GM10847 (cell line): ENCODE measurements around the gene NOD2.

Experiments
- POLR2A ChIP-seq: IDR thresholded peaks from 2 replicates; pipeline ENCODE4 v1.6.1; 2011; ENCODE audit not compliant: insufficient read length; ENCODE audit errors: extremely low read depth

Gene NOD2

DNA sequence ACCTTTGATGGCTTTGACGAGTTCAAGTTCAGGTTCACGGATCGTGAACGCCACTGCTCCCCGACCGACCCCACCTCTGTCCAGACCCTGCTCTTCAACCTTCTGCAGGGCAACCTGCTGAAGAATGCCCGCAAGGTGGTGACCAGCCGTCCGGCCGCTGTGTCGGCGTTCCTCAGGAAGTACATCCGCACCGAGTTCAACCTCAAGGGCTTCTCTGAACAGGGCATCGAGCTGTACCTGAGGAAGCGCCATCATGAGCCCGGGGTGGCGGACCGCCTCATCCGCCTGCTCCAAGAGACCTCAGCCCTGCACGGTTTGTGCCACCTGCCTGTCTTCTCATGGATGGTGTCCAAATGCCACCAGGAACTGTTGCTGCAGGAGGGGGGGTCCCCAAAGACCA, 17.6 kb downstream of the NOD2 start:
- TF ChIP-seq POLR2A: no peak

DNA sequence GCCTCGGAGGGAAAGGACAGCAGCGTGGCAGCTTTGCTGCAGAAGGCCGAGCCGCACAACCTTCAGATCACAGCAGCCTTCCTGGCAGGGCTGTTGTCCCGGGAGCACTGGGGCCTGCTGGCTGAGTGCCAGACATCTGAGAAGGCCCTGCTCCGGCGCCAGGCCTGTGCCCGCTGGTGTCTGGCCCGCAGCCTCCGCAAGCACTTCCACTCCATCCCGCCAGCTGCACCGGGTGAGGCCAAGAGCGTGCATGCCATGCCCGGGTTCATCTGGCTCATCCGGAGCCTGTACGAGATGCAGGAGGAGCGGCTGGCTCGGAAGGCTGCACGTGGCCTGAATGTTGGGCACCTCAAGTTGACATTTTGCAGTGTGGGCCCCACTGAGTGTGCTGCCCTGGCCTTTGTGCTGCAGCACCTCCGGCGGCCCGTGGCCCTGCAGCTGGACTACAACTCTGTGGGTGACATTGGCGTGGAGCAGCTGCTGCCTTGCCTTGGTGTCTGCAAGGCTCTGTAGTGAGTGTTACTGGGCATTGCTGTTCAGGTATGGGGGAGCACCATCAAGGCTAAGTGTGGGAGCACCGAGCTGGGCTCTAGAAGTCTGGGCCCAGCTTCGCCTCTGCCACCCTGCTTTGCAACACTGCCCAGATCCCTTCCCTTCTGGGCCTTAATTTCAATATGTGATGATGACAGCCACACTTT, 18.6 kb downstream of the NOD2 start:
- no peak for TF ChIP-seq POLR2A

DNA sequence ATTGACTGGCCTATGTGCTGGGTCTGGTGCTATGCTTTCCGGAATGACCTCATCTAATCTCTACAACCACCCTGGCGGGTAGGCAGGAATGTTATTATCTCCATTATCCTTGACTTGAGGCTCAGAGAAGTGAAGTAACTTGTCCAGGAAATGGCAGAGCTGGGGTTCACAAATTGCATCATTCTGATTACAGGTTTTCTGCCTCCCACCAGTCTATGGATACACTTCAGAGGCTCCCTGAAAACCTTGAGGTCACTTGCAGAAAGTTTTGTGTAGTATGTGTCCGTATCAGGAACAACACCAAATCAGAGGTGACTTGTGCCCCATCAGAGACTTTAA, 19.1 kb downstream of the NOD2 start:
- TF ChIP-seq POLR2A: no peak

DNA sequence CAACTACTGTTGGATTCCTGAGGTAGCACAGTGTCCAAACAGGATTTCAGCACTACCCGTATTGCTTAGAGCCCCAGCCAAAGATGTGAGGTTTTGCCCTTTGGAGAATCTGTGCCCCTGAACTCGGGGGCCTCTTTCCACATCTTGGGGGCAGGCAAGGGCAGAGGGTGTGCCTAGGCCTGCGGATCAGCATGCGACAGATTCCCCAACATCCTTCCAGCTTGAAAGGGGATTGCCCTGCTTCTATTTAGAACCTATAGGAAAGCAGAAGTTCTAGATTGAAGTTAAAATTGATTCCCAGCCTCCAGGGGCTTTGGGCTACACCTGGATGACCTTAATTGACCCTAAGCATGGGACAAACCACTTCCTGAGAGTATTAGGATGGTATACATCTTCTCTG, 19.6 kb downstream of the NOD2 start:
- no peak for TF ChIP-seq POLR2A

DNA sequence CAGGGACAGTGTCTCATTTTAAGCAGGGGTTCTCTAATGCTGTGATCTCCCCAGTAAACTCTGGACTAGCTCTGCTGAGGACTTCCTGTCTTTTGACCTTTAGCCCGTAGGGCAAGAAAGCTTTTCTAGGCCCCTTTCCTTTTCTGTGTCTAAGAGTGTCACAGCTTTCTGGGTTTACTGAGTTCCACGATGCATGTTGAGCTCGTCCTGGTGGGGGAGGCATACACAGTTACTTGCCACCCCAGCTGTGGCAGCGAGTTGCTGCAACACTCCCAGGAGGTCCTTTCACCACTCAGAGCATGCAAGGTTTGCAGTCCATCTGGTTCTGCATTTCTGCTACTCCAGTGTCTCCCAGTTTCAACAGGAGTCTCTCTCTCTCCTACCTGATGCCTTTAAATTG, 23.7 kb downstream of the NOD2 start:
- no peak for TF ChIP-seq POLR2A

DNA sequence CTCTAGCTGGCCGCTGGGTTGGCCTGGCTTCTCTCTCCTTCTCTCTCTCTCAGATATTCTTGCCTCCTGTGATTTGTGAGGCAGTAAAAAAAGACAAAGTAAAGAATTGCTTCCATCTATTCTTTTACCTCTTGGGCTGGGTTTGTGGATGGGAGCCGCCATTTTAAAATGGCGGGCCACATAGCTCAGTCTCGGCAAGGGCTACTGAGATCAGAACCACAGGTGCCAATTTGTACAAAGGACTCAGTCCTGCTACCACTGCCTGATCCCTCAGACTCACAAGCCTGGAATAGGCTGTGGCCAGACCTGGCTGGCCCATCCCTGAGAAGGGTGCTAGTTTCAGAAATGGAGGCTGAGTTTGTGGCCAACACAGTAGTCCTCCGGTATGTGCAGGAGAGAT, 24.1 kb downstream of the NOD2 start:
- no peak for TF ChIP-seq POLR2A

DNA sequence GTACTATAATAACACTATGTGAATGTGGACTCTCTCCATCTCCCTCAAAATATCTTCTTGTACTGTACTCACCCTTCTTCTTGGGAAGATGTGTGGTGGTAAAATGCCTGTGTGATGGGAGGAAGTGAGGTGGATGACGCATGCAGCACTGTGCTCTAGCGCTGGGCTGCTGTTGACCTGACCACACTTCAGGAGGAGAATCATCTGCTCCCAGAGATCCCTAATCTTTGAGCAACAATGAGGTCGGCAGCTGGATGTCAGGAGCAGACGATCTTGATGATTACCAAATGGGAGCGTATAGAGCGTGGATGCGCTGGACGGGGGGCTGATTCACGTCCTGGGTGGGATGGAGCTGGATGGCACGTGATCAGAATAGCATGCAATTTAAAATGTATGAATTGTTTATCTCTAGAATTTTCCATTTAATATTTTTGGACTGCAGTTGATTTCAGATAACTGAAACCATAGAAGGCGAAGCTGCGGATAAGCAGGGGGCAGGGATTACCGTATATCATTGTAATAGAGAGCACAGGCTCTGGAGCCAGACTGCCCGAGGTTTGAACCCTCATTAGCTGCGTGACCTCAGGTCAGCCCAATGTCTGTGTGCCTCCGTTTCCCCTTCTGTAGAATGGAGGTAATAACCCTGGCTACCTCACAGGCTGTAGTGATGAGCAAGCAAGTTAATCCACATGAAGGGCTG, 24.8 kb downstream of the NOD2 start:
- no peak for TF ChIP-seq POLR2A

DNA sequence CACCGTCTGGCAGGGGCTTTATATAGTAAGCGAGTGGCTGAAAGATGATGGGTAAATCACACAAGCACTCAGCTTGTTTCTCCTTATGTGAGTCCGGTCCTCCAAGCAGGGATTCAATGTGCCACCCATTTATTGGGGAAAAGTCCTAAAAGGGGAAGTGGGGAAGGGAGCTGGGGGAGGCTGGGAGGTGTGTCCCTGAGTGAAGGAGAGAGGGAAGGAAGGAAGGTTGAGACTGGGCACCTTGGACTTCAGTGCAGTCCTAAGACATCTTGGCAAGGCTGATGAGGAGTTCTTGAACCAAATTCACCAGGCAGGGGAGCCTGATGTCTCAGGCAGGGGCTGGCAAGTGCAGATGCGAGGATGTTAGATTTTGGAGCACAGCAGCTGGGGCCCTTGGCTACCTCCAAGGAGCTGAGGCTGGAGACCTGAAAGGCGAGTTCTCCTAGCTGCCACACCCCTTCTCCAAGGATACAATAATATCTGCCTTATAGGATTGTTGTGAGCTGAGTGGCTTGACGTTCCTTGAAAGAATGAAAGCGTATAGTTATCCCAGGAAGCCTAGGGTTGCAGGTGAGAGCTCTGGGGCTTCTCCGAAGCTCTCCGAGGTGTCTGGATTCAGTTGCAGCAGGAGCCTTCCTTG, 25.5 kb downstream of the NOD2 start:
- TF ChIP-seq POLR2A: no peak

DNA sequence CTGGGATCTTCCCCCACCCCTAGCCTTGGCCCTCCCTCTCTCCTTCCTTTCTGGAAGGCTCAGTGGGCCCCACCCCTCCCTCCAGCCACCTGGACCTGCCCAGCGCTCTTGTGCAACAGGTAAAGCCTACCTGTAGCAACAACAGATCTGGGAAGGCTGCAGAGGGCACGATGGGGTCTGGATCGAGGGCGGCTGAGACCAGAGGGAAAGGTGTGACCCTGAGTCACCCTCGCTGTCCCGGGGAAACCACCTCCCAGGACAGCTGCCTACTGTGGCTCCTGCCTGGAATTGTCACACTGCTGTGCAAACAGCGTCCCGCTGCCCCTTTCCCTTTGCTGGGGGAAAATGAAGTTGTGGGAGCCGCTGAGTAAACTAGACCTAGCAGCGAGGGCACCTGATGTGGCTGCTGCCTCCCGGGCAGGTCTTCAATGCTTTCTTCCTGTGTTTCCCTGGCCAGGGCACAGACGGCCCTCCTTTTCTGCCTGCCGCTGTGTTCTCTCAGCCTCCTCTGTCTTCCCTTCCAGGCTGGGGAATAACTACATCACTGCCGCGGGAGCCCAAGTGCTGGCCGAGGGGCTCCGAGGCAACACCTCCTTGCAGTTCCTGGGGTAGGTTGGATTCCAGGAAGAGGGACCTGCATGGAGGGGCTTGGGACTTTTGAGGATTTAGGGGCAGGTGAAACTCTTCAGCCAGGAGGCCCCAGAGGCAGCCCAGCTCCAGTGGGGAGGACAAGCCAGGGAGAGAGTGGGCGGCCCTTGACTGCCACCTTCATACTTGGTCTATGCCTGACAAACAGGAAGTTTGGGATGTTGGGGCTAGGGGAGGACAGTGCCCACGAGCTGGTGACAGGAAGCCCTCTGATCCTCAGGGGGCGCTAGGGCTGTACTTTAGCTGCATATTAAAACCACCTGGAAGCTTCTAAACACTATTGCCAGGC, 26.3 kb downstream of the NOD2 start:
- TF ChIP-seq POLR2A: no peak

DNA sequence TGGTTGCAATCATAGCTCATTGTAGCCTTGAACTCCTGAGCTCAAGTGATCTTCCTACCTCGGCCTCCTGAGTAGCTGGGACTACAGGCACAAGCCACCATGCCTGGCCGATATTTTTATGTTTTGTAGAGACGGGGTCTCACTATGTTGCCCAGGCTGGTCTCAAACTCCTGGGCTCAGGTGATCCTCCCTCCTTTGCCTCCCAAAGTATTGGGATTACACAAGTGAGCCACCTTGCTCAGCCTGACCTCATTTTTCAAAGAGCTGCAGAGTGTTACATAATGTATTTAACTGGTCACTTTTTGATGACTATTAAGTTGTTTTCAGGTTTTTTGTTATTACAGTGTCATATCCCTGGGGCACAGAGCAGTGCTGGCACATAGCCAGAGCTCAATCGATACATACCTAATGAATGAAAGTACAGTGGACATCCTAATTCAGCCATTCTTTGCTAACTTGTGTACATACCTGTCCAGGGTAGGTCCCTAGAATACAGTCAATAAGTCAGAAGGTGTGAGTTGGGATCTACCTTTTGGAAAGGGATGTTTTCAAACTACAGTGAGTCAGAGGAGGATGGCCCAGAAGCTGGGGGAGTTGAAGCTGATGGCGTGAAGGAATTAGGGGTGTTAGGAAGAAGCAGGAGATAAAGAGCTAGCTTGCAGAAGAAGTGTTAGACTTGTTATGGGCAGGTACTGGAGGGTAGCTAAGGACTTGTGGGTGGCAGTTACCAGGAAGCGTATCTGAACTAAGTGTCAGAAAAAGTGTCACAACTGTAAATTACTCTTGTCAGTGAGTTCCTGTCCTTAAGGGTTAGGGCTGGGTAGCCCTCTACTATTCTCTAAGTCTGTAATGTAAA, 28.4 kb downstream of the NOD2 start:
- no peak for TF ChIP-seq POLR2A

DNA sequence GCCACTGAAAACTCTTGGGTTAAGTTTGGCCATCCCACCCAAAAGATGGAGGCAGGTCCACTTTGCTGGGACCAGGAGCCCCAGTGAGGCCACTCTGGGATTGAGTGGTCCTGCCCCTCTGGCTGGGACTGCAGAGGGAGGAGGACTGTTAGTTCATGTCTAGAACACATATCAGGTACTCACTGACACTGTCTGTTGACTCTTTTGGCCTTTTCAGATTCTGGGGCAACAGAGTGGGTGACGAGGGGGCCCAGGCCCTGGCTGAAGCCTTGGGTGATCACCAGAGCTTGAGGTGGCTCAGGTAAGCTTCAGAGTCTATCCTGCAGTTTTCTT, 29.0 kb downstream of the NOD2 start:
- TF ChIP-seq POLR2A: no peak

DNA sequence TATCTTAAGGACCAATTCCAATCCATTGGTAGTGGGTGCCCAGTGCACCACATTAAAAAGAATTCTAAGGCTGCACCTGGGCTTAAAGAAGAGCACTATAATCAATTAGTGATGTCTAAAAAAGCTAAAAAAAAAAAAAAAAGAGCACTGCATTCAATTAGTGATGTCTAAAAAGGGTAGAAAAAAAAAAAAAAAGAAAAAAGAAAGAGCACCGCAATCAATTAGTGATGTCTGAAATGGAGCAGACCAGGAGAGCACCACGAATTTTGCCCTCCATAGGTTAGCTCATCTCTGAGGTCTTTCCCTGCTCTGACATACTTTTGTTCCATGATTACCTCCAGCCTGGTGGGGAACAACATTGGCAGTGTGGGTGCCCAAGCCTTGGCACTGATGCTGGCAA, 29.6 kb downstream of the NOD2 start:
- TF ChIP-seq POLR2A: no peak

DNA sequence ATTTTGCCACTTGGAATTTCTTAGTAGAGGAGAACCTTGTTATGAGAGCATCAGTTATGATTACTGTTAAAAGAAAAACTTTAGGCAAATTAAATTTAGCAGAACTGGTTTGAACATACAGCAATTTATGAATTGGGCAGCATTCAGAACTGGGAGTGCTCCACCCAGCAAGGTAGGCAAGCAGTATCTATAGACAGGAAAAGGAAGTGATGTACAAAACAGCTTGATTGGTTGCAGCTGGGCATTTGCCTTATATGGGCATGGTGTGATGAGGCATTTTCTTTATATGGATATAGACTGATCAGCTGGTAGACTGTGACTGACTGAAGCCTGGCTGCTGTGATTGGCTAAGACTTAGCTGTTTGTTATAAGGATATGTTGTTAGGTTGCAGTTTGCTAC, 30.9 kb downstream of the NOD2 start:
- TF ChIP-seq POLR2A: no peak

DNA sequence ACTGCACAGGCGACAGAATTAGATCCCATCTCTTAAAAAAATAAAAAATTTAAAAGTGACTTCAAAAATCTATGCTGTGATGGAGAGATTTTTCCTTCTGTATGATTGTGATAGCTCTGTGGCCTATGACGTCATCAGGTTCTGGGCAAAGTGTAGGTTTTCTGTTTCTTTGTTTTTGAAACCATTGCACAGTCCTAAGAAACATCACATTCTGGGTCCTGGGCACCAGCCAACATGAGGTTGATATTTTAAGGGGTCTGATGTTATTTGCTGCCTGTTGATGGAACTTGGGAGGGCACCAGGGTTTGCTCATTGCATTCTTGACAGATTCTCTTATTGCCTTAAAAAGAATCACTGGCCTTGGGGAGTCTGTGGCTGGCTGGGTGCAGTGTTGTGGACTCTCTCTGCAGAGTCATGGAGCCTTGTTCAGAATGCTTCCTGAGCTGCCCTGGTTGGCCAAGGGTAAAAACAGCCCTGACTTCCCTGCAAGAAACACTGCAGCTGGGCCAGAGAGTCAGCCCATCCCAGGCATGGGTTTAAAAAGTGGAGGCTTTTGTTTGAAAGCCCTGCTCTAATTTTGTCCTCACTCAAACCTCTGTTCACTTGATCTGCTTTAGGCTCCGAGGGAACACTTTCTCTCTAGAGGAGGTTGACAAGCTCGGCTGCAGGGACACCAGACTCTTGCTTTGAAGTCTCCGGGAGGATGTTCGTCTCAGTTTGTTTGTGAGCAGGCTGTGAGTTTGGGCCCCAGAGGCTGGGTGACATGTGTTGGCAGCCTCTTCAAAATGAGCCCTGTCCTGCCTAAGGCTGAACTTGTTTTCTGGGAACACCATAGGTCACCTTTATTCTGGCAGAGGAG, 38.0 kb downstream of the NOD2 start:
- TF ChIP-seq POLR2A: no peak
